Kidney epithelial cell (primary cell): ENCODE measurements around the gene MUCL3. TPM values are rescaled to one million over a fixed set of nuclear protein-coding genes. Genes with fewer than 3 reads are reported as not detected.

Experiments
- DNase-seq: peaks from one replicate; pipeline ENCODE4 v3.0.0-alpha.2; 2010; ENCODE audit warnings: low read depth
- H3K27me3 ChIP-seq: 2 replicates; pipeline ENCODE4 v1.6.0; 2011; ENCODE audit warnings: low read length; ENCODE audit not compliant: control insufficient read depth, insufficient read depth
- H3K36me3 ChIP-seq: 2 replicates; pipeline ENCODE4 v1.5.1; 2011; ENCODE audit warnings: low read length; ENCODE audit not compliant: control insufficient read depth, insufficient read depth
- H3K4me3 ChIP-seq: 2 replicates; pipeline ENCODE4 v1.5.1; 2011; ENCODE audit warnings: low read depth, mild to moderate bottlenecking, control low read depth, low read length
- total RNA-seq: library from RNA; depleted of rRNA; stranded (reverse); fragments of >200 nt; gene quantifications from 2 replicates; pipeline ENCODE4 v1.2.3, GENCODE V29; 2015
- TF ChIP-seq, protein P1 (sequence below): IDR thresholded peaks from 2 replicates; pipeline ENCODE4 v1.5.1; 2011; ENCODE audit warnings: mild to moderate bottlenecking, moderate library complexity, low read length, control low read depth, inconsistent platforms; ENCODE audit not compliant: insufficient read depth, poor library complexity, severe bottlenecking

MUCL3 gene
- total RNA-seq, 1 donor from 2014 or later: not detected

DNA sequence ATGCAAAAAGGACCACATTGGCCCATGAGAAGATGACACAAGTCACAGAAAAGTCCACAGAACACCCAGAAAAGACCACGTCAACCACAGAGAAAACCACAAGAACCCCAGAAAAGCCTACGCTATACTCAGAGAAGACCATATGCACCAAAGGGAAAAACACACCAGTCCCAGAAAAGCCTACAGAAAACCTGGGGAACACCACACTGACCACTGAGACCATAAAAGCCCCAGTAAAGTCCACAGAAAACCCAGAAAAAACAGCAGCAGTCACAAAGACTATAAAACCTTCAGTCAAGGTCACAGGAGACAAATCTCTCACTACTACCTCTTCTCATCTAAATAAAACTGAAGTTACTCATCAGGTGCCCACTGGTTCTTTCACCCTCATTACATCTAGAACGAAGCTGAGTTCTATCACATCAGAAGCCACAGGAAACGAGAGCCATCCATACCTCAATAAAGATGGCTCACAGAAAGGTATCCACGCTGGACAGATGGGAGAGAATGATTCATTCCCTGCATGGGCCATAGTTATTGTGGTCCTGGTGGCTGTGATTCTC, 11.2 kb downstream of the MUCL3 start:
- Histone ChIP-seq H3K4me3 (no peak overlapping the region), H3K36me3 (no peaks in the 10 kb centered on the region), H3K27me3 (no peaks in the 10 kb centered on the region)
- no peak for DNase-seq
- TF ChIP-seq, protein P1, sequence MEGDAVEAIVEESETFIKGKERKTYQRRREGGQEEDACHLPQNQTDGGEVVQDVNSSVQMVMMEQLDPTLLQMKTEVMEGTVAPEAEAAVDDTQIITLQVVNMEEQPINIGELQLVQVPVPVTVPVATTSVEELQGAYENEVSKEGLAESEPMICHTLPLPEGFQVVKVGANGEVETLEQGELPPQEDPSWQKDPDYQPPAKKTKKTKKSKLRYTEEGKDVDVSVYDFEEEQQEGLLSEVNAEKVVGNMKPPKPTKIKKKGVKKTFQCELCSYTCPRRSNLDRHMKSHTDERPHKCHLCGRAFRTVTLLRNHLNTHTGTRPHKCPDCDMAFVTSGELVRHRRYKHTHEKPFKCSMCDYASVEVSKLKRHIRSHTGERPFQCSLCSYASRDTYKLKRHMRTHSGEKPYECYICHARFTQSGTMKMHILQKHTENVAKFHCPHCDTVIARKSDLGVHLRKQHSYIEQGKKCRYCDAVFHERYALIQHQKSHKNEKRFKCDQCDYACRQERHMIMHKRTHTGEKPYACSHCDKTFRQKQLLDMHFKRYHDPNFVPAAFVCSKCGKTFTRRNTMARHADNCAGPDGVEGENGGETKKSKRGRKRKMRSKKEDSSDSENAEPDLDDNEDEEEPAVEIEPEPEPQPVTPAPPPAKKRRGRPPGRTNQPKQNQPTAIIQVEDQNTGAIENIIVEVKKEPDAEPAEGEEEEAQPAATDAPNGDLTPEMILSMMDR: no peak

DNA sequence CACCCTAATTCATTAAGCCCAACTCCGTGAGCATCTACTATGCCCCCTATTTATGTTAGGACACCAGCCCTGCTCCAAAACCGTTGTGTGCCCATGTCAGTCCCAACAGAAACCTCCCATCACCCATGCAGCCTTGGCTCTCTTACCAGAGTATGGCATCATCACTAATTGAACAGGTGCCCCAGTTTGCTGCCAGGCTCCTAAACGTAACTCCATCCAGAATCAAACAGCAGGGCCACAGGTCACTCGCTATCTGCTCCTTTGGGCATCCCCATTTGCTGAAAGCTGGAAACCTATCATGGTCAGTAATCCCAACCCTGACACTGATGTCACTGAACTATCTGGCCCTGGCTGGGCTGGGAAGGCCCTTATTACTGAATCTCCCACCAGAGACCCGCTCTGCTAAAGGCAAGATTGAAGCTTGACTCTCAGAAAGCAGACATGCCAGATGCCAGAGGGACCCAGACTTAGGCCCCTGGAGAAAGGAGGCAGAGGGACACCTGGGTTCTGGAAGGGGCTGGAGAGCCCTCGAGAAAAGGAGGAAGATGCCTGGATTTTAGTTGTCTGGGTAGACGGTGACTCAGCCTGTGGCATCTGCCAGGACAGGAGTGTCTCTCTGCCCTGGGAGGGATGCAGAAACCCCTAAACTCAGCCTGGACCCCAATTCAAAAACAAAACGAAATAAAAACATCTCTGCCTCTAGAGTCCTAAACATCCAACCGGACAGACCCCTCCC, 14.0 kb downstream of the MUCL3 start:
- DNase-seq: no peak
- no peaks in the 10 kb centered on the region for H3K36me3 ChIP-seq
- no peaks in the 10 kb centered on the region for H3K27me3 ChIP-seq
- TF ChIP-seq, protein P1: no peak
- no peak overlapping the region for H3K4me3 ChIP-seq

DNA sequence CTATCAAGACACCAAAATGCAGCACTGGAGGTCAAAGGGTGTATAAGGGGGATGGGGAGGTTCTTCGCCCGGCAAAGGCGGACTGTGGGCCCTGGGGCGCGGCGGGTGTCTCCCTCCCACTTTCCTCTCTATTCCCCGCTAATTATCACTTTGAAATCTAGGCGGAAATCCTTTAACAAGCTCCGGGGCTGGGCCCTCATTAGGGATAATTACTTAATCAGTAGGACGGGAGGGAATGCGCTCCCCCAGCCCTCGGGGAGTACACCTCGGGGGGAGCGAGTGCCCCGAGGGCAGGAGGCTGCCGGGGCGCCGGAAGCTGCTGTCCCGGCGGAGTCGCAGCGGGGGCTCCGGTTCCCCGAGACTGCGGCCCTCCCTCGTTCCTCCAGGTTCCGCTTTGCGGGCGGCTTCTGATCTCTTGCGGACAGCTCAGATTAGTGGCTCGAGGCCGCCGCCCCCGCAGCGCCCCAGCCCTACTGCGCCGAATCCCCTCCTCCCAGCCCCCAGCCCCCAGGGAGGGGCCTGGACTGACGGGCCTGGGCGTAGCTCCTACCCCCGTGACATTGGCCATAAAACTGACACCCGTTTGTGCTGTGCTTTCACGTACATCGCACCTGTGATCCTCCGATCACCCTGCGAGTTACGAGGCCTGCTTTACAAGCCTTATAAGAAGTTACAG, 14.7 kb downstream of the MUCL3 start:
- no peak for DNase-seq
- H3K36me3 ChIP-seq: no peaks in the 10 kb centered on the region
- H3K4me3 ChIP-seq: peak overlapping the region; percentile 30
- H3K27me3 ChIP-seq: no peaks in the 10 kb centered on the region
- TF ChIP-seq, protein P1: no peak

DNA sequence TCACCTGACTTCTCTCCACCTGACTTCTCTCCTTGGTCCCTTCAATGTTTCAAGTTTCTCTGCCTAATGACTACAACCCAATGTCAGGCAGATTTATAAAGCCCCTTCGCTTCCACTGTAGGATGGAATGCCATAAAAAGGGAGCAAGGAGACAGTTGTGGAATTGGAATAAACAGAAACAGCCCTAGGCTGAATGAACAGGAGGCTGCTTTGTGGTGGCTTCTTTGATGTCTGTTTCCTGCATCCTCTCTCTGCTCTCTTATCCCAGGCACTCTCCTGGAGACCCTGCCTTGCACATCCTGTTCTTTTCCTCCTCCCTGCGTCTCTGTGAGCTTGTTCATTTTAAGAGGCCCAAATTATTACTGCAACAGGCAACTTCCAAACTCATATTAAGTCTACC, 16.9 kb downstream of the MUCL3 start:
- Histone ChIP-seq H3K4me3 (no peak overlapping the region), H3K27me3 (no peaks in the 10 kb centered on the region), H3K36me3 (no peaks in the 10 kb centered on the region)
- DNase-seq: no peak
- TF ChIP-seq, protein P1: no peak

DNA sequence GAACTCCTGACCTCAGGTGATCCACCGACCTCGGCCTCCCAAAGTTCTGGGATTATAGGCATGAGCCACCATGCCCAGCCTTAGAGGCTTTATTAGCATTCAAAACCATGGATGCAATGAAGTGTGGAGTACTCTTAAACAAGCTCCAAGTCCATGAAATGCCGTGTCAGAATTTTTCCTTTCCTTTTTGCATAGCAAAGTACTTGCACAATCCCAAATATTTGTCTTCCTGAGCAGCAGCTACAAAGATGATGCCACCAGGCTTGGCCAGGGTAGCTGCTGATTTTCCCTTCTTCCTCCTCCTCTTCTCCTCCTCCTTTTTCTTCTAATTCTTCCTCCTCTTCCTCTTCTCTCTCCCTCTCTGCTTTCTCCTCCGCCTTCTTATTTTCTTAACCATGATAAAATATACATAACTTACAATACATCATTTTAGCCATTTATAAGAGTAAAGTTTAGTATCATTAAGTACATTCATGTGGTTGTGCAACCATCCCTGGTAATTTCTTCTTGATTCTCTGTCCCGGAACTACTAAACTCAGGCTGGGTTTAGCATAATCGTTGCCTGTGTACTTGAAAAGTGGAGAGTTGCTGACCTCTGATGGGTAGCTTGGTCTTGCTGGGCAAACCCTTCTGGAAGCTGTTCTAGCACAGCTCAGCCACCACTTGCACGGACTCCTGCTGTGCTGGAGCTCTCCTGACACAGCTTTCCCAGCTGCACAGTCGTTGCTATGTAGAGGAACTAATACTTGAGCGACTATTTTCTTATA, 20.3 kb downstream of the MUCL3 start:
- H3K36me3 ChIP-seq: no peaks in the 10 kb centered on the region
- no peak overlapping the region for H3K4me3 ChIP-seq
- no peak for DNase-seq
- TF ChIP-seq, protein P1: no peak
- no peaks in the 10 kb centered on the region for H3K27me3 ChIP-seq
